ENCODE results near the gene RPS6KA3. TPM values are rescaled to one million over a fixed set of nuclear protein-coding genes. Genes with fewer than 3 reads are reported as not detected.

RPS6KA3 gene
- polyA plus RNA-seq, 1 of the 3 experiments (the other 2 are of a cell fraction), result 14.3 TPM

- Histone ChIP-seq H4K20me1 (ENCODE audit: insufficient read depth) (no peaks in the 10 kb centered on the region), H3K9ac (no peak overlapping the region), H3K36me3 (replicated peaks in 1 of 2; ENCODE audit: control insufficient read depth in 1 of 2, insufficient read depth in 2 of 2, low read length in 1 of 2) (peaks cover 6 to 18% of the 10 kb centered on the region in 2 experiments), H3K9me2 (no peaks in the 10 kb centered on the region), H3F3A (replicated peaks; ENCODE audit: insufficient read depth) (peaks cover 9% of the 10 kb centered on the region), H3K4me2 (no peak overlapping the region), H3K9me3 (no peaks in the 10 kb centered on the region), H3K79me2 (ENCODE audit: insufficient read depth) (peaks cover 11% of the 10 kb centered on the region; the same call in 1 of the 2 replicates), H3K4me3 (ENCODE audit: low read depth in 2 of 2, low read length in 1 of 2) (no peak overlapping the region), H3K27ac (ENCODE audit: low read depth in 2 of 2, low read length in 1 of 2) (no peak overlapping the region), H3K4me1 (ENCODE audit: control insufficient read depth in 1 of 2, insufficient read depth in 2 of 2, low read depth in 1 of 2, low read length in 1 of 2) (no peaks in the 10 kb centered on the region), H3K27me3 (ENCODE audit: insufficient read depth) (no peaks in the 10 kb centered on the region), H2AFZ (ENCODE audit: low read depth) (no peak overlapping the region)
- DNase-seq, result no peak
- CTCF ChIA-PET, result interaction anchor here (1.5 kb wide), 1 partner anchor 24 kb away, joined by 4 read pairs; no protein-coding TSS in a partner anchor
- POLR2A ChIA-PET, result no interaction called here
- 51% methylated on average over 2 of the region's 2 CpGs for WGBS (ENCODE audit: low lambda C conversion rate)
- TF ChIP-seq CHD2 (IDR thresholded peaks at IDR 0.05; ENCODE audit: low read length, partially characterized antibody), result no peak
- no peak for TF ChIP-seq EZH2phosphoT487 (IDR thresholded peaks at IDR 0.05; ENCODE audit: borderline replicate concordance, low read depth)
- TF ChIP-seq REST (IDR thresholded peaks at IDR 0.05; ENCODE audit: low read depth, low read length), result no peak
- TF ChIP-seq POLR2AphosphoS5 (IDR thresholded peaks at IDR 0.05; ENCODE audit: low read depth, low read length), result no peak
- TF ChIP-seq GABPA (IDR thresholded peaks at IDR 0.05; ENCODE audit: low read depth), result no peak
- TF ChIP-seq FOXM1 (IDR thresholded peaks at IDR 0.05; ENCODE audit: low read depth), result no peak
- TF ChIP-seq MEF2A (IDR thresholded peaks at IDR 0.05; ENCODE audit: borderline replicate concordance, low read depth), result no peak
- TF ChIP-seq IRF3 (IDR thresholded peaks at IDR 0.05; ENCODE audit: low read depth, low read length), result no peak
- no peak for TF ChIP-seq TEAD4 (IDR thresholded peaks at IDR 0.05; ENCODE audit: borderline replicate concordance, insufficient read depth)
- TF ChIP-seq JUND (IDR thresholded peaks at IDR 0.05), result no peak
- TF ChIP-seq TCF12 (IDR thresholded peaks at IDR 0.05), result no peak
- no peak for TF ChIP-seq USF1 (IDR thresholded peaks at IDR 0.05; ENCODE audit: borderline replicate concordance, low read depth)
- TF ChIP-seq NFIC (IDR thresholded peaks at IDR 0.05; ENCODE audit: borderline replicate concordance), result no peak
- TF ChIP-seq RCOR1 (IDR thresholded peaks at IDR 0.05; ENCODE audit: low read length), result no peak
- TF ChIP-seq ELF1 (IDR thresholded peaks at IDR 0.05), result no peak
- no peak for TF ChIP-seq CTCF (IDR thresholded peaks at IDR 0.05)
- no peak for TF ChIP-seq GATA2 (CRISPR knock-in tag; IDR thresholded peaks at IDR 0.05)
- TF ChIP-seq MXI1 (IDR thresholded peaks at IDR 0.05; ENCODE audit: low read depth, low read length), result no peak
Observed at GRCh38 chrX:20228245-20228644, 38.5 kb downstream of the RPS6KA3 start.

Data from SK-N-SH (cell line).